ENCODE results near the gene BTBD9.

The BTBD9 gene

DNA sequence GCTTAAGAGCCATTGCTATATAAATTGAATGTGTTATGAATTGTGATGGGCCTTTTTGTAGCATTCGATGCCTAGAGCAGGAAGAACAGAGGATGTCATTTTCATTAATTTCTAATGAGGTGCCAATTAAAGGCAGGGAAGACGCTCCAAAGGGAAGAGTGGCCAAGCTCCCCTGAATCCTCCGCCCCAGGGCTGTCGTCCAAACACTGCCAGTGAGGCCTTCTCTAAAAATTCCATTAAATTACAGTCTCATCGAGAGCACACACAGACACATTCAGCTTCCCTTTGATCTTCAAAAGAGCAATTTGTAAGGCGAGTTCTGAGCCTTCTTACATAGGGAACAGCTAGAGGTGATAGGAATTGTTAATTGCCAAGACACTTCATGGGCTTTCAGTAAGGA is 520.2 kb downstream of the BTBD9 start:
- FAIRE-seq = no peak
- DNase-seq (ENCODE audit: insufficient read length, low spot score) = no peak
- TF ChIP-seq, protein P1, sequence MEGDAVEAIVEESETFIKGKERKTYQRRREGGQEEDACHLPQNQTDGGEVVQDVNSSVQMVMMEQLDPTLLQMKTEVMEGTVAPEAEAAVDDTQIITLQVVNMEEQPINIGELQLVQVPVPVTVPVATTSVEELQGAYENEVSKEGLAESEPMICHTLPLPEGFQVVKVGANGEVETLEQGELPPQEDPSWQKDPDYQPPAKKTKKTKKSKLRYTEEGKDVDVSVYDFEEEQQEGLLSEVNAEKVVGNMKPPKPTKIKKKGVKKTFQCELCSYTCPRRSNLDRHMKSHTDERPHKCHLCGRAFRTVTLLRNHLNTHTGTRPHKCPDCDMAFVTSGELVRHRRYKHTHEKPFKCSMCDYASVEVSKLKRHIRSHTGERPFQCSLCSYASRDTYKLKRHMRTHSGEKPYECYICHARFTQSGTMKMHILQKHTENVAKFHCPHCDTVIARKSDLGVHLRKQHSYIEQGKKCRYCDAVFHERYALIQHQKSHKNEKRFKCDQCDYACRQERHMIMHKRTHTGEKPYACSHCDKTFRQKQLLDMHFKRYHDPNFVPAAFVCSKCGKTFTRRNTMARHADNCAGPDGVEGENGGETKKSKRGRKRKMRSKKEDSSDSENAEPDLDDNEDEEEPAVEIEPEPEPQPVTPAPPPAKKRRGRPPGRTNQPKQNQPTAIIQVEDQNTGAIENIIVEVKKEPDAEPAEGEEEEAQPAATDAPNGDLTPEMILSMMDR (IDR thresholded peaks at IDR 0.05; ENCODE audit: insufficient read depth, missing control alignments) = no peak

DNA sequence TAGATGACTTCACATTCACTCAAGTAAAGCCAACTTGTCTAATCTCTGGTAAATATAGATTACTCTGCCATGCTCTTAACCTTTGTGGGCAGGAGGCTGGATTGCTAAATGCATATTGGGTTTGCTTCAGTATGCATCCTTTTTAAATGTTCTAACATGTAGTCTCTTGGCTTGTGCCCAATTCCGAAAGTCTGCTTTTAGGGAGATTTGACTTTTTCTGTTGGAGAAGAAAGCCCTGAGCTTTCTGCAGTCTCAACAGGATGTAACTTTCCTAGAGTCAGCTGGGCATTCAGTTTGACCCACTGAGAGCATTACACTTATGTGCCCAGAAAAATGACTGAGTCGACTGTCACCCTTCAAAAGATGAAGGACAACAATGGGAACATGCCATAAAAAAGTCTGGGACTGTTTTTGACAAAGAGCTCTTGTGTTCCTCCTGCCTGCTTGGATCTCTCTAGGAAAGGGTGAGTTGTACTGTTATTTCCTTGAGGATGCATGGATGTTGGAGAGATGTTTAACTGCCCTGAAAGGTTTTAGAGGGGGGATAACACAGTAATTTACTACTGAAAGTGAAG is 520.9 kb downstream of the BTBD9 start:
- FAIRE-seq (no peak), DNase-seq (ENCODE audit: insufficient read length, low spot score) (no peak)
- TF ChIP-seq, protein P1 (IDR thresholded peaks at IDR 0.05; ENCODE audit: insufficient read depth, missing control alignments) = no peak
